HEK293 (cell line): ENCODE measurements around the gene ZGPAT.

Source experiments
- GLIS2 ChIP-seq: fragments of 450-650 bp; formaldehyde crosslinking; IDR thresholded peaks from 2 replicates; pipeline ENCODE4 v1.5.1; 2016; ENCODE audit warnings: missing biosample characterization, missing genetic modification characterization
- IKZF3 ChIP-seq: fragments of 450-650 bp; IDR thresholded peaks from 2 replicates; pipeline ENCODE4 v1.5.0; 2018; ENCODE audit warnings: missing biosample characterization, mild to moderate bottlenecking, missing genetic modification characterization, moderate library complexity
- KLF8 ChIP-seq: fragments of 450-650 bp; formaldehyde crosslinking; IDR thresholded peaks from 2 replicates; pipeline ENCODE4 v1.5.1; 2016; ENCODE audit warnings: missing biosample characterization, missing genetic modification characterization
- MEIS1 ChIP-seq: sonication (generic); formaldehyde crosslinking; IDR thresholded peaks from 2 replicates; pipeline ENCODE4 v1.8.1; 2022; ENCODE audit warnings: missing genetic modification reagents, mild to moderate bottlenecking, borderline replicate concordance
- MZF1 ChIP-seq: fragments of 450-650 bp; formaldehyde crosslinking; IDR thresholded peaks from 2 replicates; pipeline ENCODE4 v1.5.1; 2017; ENCODE audit warnings: missing biosample characterization, missing genetic modification characterization, borderline replicate concordance
- PBX3 ChIP-seq: sonication (generic); formaldehyde crosslinking; IDR thresholded peaks from 2 replicates; pipeline ENCODE4 v1.8.1; 2022; ENCODE audit warnings: mild to moderate bottlenecking, moderate library complexity, missing genetic modification reagents
- PRDM4 ChIP-seq: fragments of 450-650 bp; formaldehyde crosslinking; IDR thresholded peaks from 2 replicates; pipeline ENCODE4 v1.5.1; 2017; ENCODE audit warnings: missing biosample characterization, missing genetic modification characterization
- RBAK ChIP-seq: fragments of 450-650 bp; formaldehyde crosslinking; IDR thresholded peaks from 2 replicates; pipeline ENCODE4 v1.5.1; 2016; ENCODE audit warnings: missing biosample characterization, missing genetic modification characterization
- ZBTB10 ChIP-seq: fragments of 450-650 bp; formaldehyde crosslinking; IDR thresholded peaks from 2 replicates; pipeline ENCODE4 v1.5.1; 2016; ENCODE audit warnings: missing biosample characterization, missing genetic modification characterization
- ZBTB17 ChIP-seq: fragments of 450-650 bp; formaldehyde crosslinking; IDR thresholded peaks from 2 replicates; pipeline ENCODE4 v1.5.1; 2016; ENCODE audit warnings: missing biosample characterization, missing genetic modification characterization
- ZBTB20 ChIP-seq: fragments of 450-650 bp; formaldehyde crosslinking; IDR thresholded peaks from 2 replicates; pipeline ENCODE4 v1.5.1; 2016; ENCODE audit warnings: missing biosample characterization, missing genetic modification characterization
- ZBTB6 ChIP-seq: fragments of 450-650 bp; formaldehyde crosslinking; IDR thresholded peaks from 2 replicates; pipeline ENCODE4 v1.5.1; 2017; ENCODE audit warnings: missing biosample characterization, missing genetic modification characterization
- ZEB2 ChIP-seq: fragments of 450-650 bp; formaldehyde crosslinking; IDR thresholded peaks from 2 replicates; pipeline ENCODE4 v1.5.1; 2016; ENCODE audit warnings: missing biosample characterization, missing genetic modification characterization
- ZFP69B ChIP-seq: fragments of 450-650 bp; formaldehyde crosslinking; IDR thresholded peaks from 2 replicates; pipeline ENCODE4 v1.5.1; 2016; ENCODE audit warnings: missing biosample characterization, missing genetic modification characterization
- ZNF174 ChIP-seq: fragments of 450-650 bp; formaldehyde crosslinking; IDR thresholded peaks from 2 replicates; pipeline ENCODE4 v1.5.0; 2017; ENCODE audit warnings: missing biosample characterization, mild to moderate bottlenecking, missing genetic modification characterization
- ZNF184 ChIP-seq: fragments of 450-650 bp; IDR thresholded peaks from 2 replicates; pipeline ENCODE4 v1.5.1; 2018; ENCODE audit warnings: missing biosample characterization, mild to moderate bottlenecking, missing genetic modification characterization
- ZNF221 ChIP-seq: fragments of 450-650 bp; formaldehyde crosslinking; IDR thresholded peaks from 2 replicates; pipeline ENCODE4 v1.5.1; 2017; ENCODE audit warnings: missing biosample characterization, missing genetic modification characterization, borderline replicate concordance
- ZNF280C ChIP-seq: fragments of 450-650 bp; formaldehyde crosslinking; IDR thresholded peaks from 2 replicates; pipeline ENCODE4 v1.5.1; 2016; ENCODE audit warnings: missing biosample characterization, missing genetic modification characterization
- ZNF302 ChIP-seq: fragments of 450-650 bp; formaldehyde crosslinking; IDR thresholded peaks from 2 replicates; pipeline ENCODE4 v1.5.1; 2016; ENCODE audit warnings: missing biosample characterization, missing genetic modification characterization, low read depth
- ZNF335 ChIP-seq: fragments of 450-650 bp; formaldehyde crosslinking; conservative IDR thresholded peaks from 2 replicates; pipeline ENCODE4 v1.5.1; 2016; ENCODE audit warnings: missing biosample characterization, missing genetic modification characterization
- ZNF398 ChIP-seq: fragments of 450-650 bp; formaldehyde crosslinking; IDR thresholded peaks from 2 replicates; pipeline ENCODE4 v1.5.1; 2017; ENCODE audit warnings: missing biosample characterization, missing genetic modification characterization
- ZNF514 ChIP-seq: fragments of 450-650 bp; formaldehyde crosslinking; IDR thresholded peaks from 2 replicates; pipeline ENCODE4 v1.5.1; 2016; ENCODE audit warnings: missing biosample characterization, missing genetic modification characterization
- ZNF600 ChIP-seq: fragments of 450-650 bp; formaldehyde crosslinking; IDR thresholded peaks from 2 replicates; pipeline ENCODE4 v1.5.1; 2016; ENCODE audit warnings: missing biosample characterization, missing genetic modification characterization
- ZNF610 ChIP-seq: fragments of 450-650 bp; formaldehyde crosslinking; IDR thresholded peaks from 2 replicates; pipeline ENCODE4 v1.5.1; 2016; ENCODE audit warnings: missing biosample characterization, missing genetic modification characterization, borderline replicate concordance
- ZNF624 ChIP-seq: fragments of 450-650 bp; formaldehyde crosslinking; IDR thresholded peaks from 2 replicates; pipeline ENCODE4 v1.5.1; 2017; ENCODE audit warnings: missing biosample characterization, missing genetic modification characterization
- ZNF76 ChIP-seq: fragments of 450-650 bp; formaldehyde crosslinking; IDR thresholded peaks from 2 replicates; pipeline ENCODE4; 2016; ENCODE audit warnings: low read depth, missing biosample characterization, missing genetic modification characterization, borderline replicate concordance
- ZNF843 ChIP-seq: fragments of 450-650 bp; formaldehyde crosslinking; IDR thresholded peaks from 2 replicates; pipeline ENCODE4 v1.5.1; 2016; ENCODE audit warnings: missing biosample characterization, missing genetic modification characterization

Gene ZGPAT

GRCh38 chr20:63740627-63741353 is 33.0 kb downstream of the ZGPAT start (continued):
- no peak for TF ChIP-seq ZNF624
- TF ChIP-seq IKZF3 (tag by site-specific recombination) = no peak
- peak; percentile 69 for TF ChIP-seq KLF8
- TF ChIP-seq ZNF174 (tag by site-specific recombination) = no peak
- TF ChIP-seq PRDM4 = 0 out of 2 replicates have a peak, but pooled peaks have one; percentile 5
- no peak for TF ChIP-seq ZNF514 (tag by site-specific recombination)
- TF ChIP-seq ZNF302 (tag by site-specific recombination) = no peak
- TF ChIP-seq ZBTB20 (tag by site-specific recombination) = peak; percentile 92; the same call in 1 of the 2 replicates
- no peak for TF ChIP-seq MEIS1 (CRISPR knock-in tag)
- peak; percentile 85 for TF ChIP-seq GLIS2
- TF ChIP-seq ZNF843 = peak; percentile 15; the same call in 1 of the 2 replicates
- peak; percentile 82 for TF ChIP-seq ZNF600
- peak; percentile 36 for TF ChIP-seq ZNF398 (tag by site-specific recombination)
- TF ChIP-seq ZNF76 (tag by site-specific recombination) = peak; percentile 51; the same call in 1 of the 2 replicates
- TF ChIP-seq ZNF610 (tag by site-specific recombination) = no peak
- TF ChIP-seq ZEB2 (tag by site-specific recombination) = peak; percentile 77
- no peak for TF ChIP-seq RBAK (tag by site-specific recombination)
- peak; percentile 12; the same call in 1 of the 2 replicates for TF ChIP-seq ZFP69B
- no peak for TF ChIP-seq MZF1 (tag by site-specific recombination)
- TF ChIP-seq ZNF184 (tag by site-specific recombination) = no peak
- TF ChIP-seq ZBTB6 = peak; percentile 44; the same call in 1 of the 2 replicates
- TF ChIP-seq ZNF335 (tag by site-specific recombination) = peak; percentile 44
- TF ChIP-seq ZNF280C (tag by site-specific recombination) = no peak
- TF ChIP-seq ZBTB10 (tag by site-specific recombination) = peak; percentile 83
- no peak for TF ChIP-seq PBX3
- TF ChIP-seq ZNF221 (tag by site-specific recombination) = no peak
- TF ChIP-seq ZBTB17 (tag by site-specific recombination) = peak; percentile 96
